OCI-M2 (cell line): ENCODE data around the gene TMEM236.

Experiments
- DNase-seq: peaks from one replicate; lab custom pipeline; 2025; ENCODE audit not compliant: unreplicated experiment; lab: John Stamatoyannopoulos, UW

TMEM236 gene

GRCh38 chr10:17787087-17787961 lies 35.3 kb downstream of the TMEM236 start:
- DNase-seq, result no peak

- no peak for DNase-seq
These were observed 36.6 kb downstream of the TMEM236 start for GRCh38 chr10:17788646-17789045.

GRCh38 chr10:17789396-17789795 lies 37.4 kb downstream of the TMEM236 start:
- DNase-seq, result no peak

- no peak for DNase-seq
These were observed 38.6 kb downstream of the TMEM236 start for GRCh38 chr10:17790651-17791050.

- DNase-seq, result no peak
These were observed 41.0 kb downstream of the TMEM236 start for GRCh38 chr10:17792991-17793390.

- DNase-seq, result no peak
These were observed 42.0 kb downstream of the TMEM236 start for GRCh38 chr10:17793823-17794644.

- no peak for DNase-seq
These were observed 43.1 kb downstream of the TMEM236 start for GRCh38 chr10:17795083-17795482.

- no peak for DNase-seq
These were observed 44.0 kb downstream of the TMEM236 start for GRCh38 chr10:17795813-17796594.

GRCh38 chr10:17801507-17801906 lies 49.5 kb downstream of the TMEM236 start:
- no peak for DNase-seq

GRCh38 chr10:17802350-17802749 lies 50.3 kb downstream of the TMEM236 start:
- DNase-seq, result no peak

GRCh38 chr10:17802976-17803375 lies 51.0 kb downstream of the TMEM236 start:
- no peak for DNase-seq

- DNase-seq, result no peak
These were observed 53.3 kb downstream of the TMEM236 start for GRCh38 chr10:17805330-17805729.

GRCh38 chr10:17805921-17806577 lies 54.0 kb downstream of the TMEM236 start:
- DNase-seq, result no peak

GRCh38 chr10:17808971-17809841 lies 57.2 kb downstream of the TMEM236 start, which contains the start of gene MRC1:
Gene MRC1 (plus strand): TSS chr10:17809348. CDS start chr10:17809466, 118 bp downstream.
- no peak for DNase-seq

- no peak for DNase-seq
These were observed 59.3 kb downstream of the TMEM236 start for GRCh38 chr10:17811146-17811865.

- no peak for DNase-seq
These were observed 63.0 kb downstream of the TMEM236 start for GRCh38 chr10:17814973-17815372.

- no peak for DNase-seq
These were observed 64.2 kb downstream of the TMEM236 start for GRCh38 chr10:17816199-17816598.

GRCh38 chr10:17817316-17817715 lies 65.3 kb downstream of the TMEM236 start:
- no peak for DNase-seq

- no peak for DNase-seq
These were observed 65.8 kb downstream of the TMEM236 start for GRCh38 chr10:17817790-17818189.
